H1 (cell line): ENCODE data around the gene DGKD. TPM values are rescaled to one million over a fixed set of nuclear protein-coding genes. Genes with fewer than 3 reads are reported as not detected.

Experiments
- CTCF ChIA-PET: fragments of 300-600 bp; sonication (Branson Sonifier 250); formaldehyde crosslinking; loops from one replicate; lab custom pipeline; 2021; ENCODE audit not compliant: partially characterized antibody; lab: Charles Lee
- POLR2A ChIA-PET: fragments of 300-600 bp; sonication (Branson Sonifier 250); formaldehyde crosslinking; loops from one replicate; lab custom pipeline; 2021; ENCODE audit warnings: inconsistent platforms; ENCODE audit not compliant: partially characterized antibody; lab: Charles Lee
- DNase-seq, 2 experiments: peaks; one replicate each; pipeline versions ENCODE4 v3.0.0 to v3.0.0-alpha.2; 2010 to 2022; ENCODE audit warnings: low spot score in 2 of 2, low read depth in 1 of 2, mixed read lengths in 1 of 2
- FAIRE-seq: peaks from 2 replicates; lab custom pipeline; 2011; peaks lifted over from hg19 to GRCh38; lab: Jason Lieb, UNC
- H2AFZ ChIP-seq: 2 replicates; pipeline ENCODE4 v1.8.1; 2012; ENCODE audit warnings: low read length, inconsistent platforms
- H2AK5ac ChIP-seq: 2 replicates; pipeline ENCODE4 v1.6.1; 2013; ENCODE audit warnings: low read depth, low read length
- H2BK120ac ChIP-seq: replicated peaks from 2 replicates; pipeline ENCODE3; 2013; ENCODE audit warnings: low read depth, low read length, inconsistent platforms
- H2BK12ac ChIP-seq: 2 replicates; pipeline ENCODE4 v1.6.1; 2013; ENCODE audit warnings: low read depth, low read length
- H2BK15ac ChIP-seq: 2 replicates; pipeline ENCODE4 v1.6.1; 2013; ENCODE audit warnings: low read length
- H2BK20ac ChIP-seq: 2 replicates; pipeline ENCODE4 v1.6.1; 2013; ENCODE audit warnings: low read length
- H2BK5ac ChIP-seq: 2 replicates; pipeline ENCODE4 v1.6.1; 2013; ENCODE audit warnings: low read depth, low read length
- H3K14ac ChIP-seq: 2 replicates; pipeline ENCODE4 v1.6.1; 2013; ENCODE audit warnings: inconsistent platforms; ENCODE audit not compliant: insufficient read length
- H3K18ac ChIP-seq: 2 replicates; pipeline ENCODE4 v1.6.1; 2013; ENCODE audit warnings: low read length; ENCODE audit errors: extremely low read depth
- H3K23ac ChIP-seq: 2 replicates; pipeline ENCODE4 v1.6.1; 2013; ENCODE audit warnings: inconsistent platforms; ENCODE audit not compliant: insufficient read length
- H3K23me2 ChIP-seq: 2 replicates; pipeline ENCODE4 v1.6.1; 2013; ENCODE audit warnings: low read depth, low read length
- H3K27ac ChIP-seq: 2 replicates; pipeline ENCODE4 v1.6.1; 2011; ENCODE audit warnings: low read depth, low read length, inconsistent platforms
- H3K27me3 ChIP-seq, 4 experiments: replicated peaks in 1 of 4; 1 replicate in 1 of 4; 2 replicates in 3 of 4; pipeline versions ENCODE4 v1.6.1 to v1.8.1; 2011 to 2013; ENCODE audit warnings: low read length in 3 of 4, mild to moderate bottlenecking in 3 of 4, inconsistent platforms in 2 of 4, mixed read lengths in 2 of 4, moderate library complexity in 1 of 4; ENCODE audit not compliant: control insufficient read depth in 3 of 4, insufficient read depth in 3 of 4; ENCODE audit errors: extremely low read depth in 1 of 4
- H3K36me3 ChIP-seq, 4 experiments: 2 replicates each; pipeline versions ENCODE4 v1.6.1 to v1.8.1; 2011 to 2013; ENCODE audit warnings: mild to moderate bottlenecking in 4 of 4, low read length in 3 of 4, moderate library complexity in 2 of 4, control low read depth in 1 of 4, inconsistent platforms in 1 of 4; ENCODE audit not compliant: insufficient read depth in 4 of 4, control insufficient read depth in 2 of 4
- H3K4ac ChIP-seq: replicated peaks from 2 replicates; pipeline ENCODE3; 2013; ENCODE audit warnings: low read length, low read depth, mixed read lengths, inconsistent platforms; ENCODE audit not compliant: insufficient read length
- H3K4me1 ChIP-seq, 4 experiments: replicated peaks in 1 of 4; 1 replicate in 1 of 4; 2 replicates in 3 of 4; pipeline versions ENCODE4 v1.6.1 to v1.8.1; 2011 to 2013; ENCODE audit warnings: low read length in 3 of 4, inconsistent platforms in 2 of 4, mixed read lengths in 1 of 4; ENCODE audit not compliant: insufficient read depth in 4 of 4, control insufficient read depth in 3 of 4
- H3K4me2 ChIP-seq, 2 experiments: 2 replicates each; pipeline versions ENCODE4 v1.6.1 to v1.8.1; 2011 to 2013; ENCODE audit warnings: low read depth in 2 of 2, low read length in 2 of 2, control low read depth in 1 of 2, inconsistent platforms in 1 of 2, mild to moderate bottlenecking in 1 of 2; ENCODE audit not compliant: insufficient read depth in 1 of 2
- H3K4me3 ChIP-seq, 4 experiments: fragments of 200-600, 300-600 bp in 1 of 4; sonication (generic), shearing (Covaris generic), sonication (Bioruptor Twin) in 1 of 4; 2 replicates each; pipeline versions ENCODE4 v1.5.1 to v1.8.1; 2011 to 2016; ENCODE audit warnings: low read length in 4 of 4, low read depth in 3 of 4, control low read depth in 2 of 4, inconsistent platforms in 2 of 4, mild to moderate bottlenecking in 2 of 4, mixed read lengths in 1 of 4, moderate library complexity in 1 of 4; ENCODE audit not compliant: insufficient read depth in 2 of 4; ENCODE audit errors: extremely low read depth in 1 of 4
- H3K56ac ChIP-seq: replicated peaks from 2 replicates; pipeline ENCODE3; 2013; ENCODE audit warnings: low read depth, mild to moderate bottlenecking, mixed read lengths, low read length, inconsistent platforms; ENCODE audit not compliant: insufficient read length
- H3K79me1 ChIP-seq: 2 replicates; pipeline ENCODE4 v1.6.1; 2013; ENCODE audit warnings: low read depth, low read length, control low read depth
- H3K79me2 ChIP-seq, 2 experiments: 2 replicates each; pipeline versions ENCODE4 v1.6.1 to v1.8.1; 2012 to 2013; ENCODE audit warnings: low read length in 2 of 2, mild to moderate bottlenecking in 2 of 2, inconsistent platforms in 1 of 2; ENCODE audit not compliant: insufficient read depth in 2 of 2, control insufficient read depth in 1 of 2
- H3K9ac ChIP-seq, 4 experiments: replicated peaks in 1 of 4; 1 replicate in 1 of 4; 2 replicates in 3 of 4; pipeline versions ENCODE4 v1.6.1 to v1.8.1; 2011 to 2013; ENCODE audit warnings: low read depth in 3 of 4, low read length in 3 of 4, control low read depth in 2 of 4, mild to moderate bottlenecking in 2 of 4, moderate library complexity in 2 of 4, inconsistent platforms in 1 of 4; ENCODE audit errors: extremely low read depth in 1 of 4
- H3K9me3 ChIP-seq, 2 experiments: 2 replicates each; pipeline versions ENCODE4 v1.6.1 to v1.8.1; 2012 to 2013; ENCODE audit warnings: mild to moderate bottlenecking in 2 of 2, moderate library complexity in 2 of 2, control low read depth in 1 of 2, inconsistent platforms in 1 of 2, low read depth in 1 of 2, low read length in 1 of 2, mixed read lengths in 1 of 2; ENCODE audit not compliant: insufficient read depth in 2 of 2
- H4K20me1 ChIP-seq, 2 experiments: replicated peaks in 1 of 2; 2 replicates each; pipeline versions ENCODE3 to v1.8.1; 2011 to 2013; ENCODE audit warnings: inconsistent platforms in 2 of 2, low read length in 2 of 2, mild to moderate bottlenecking in 1 of 2; ENCODE audit not compliant: insufficient read depth in 2 of 2, control insufficient read depth in 1 of 2
- H4K5ac ChIP-seq: 2 replicates; pipeline ENCODE4 v1.6.1; 2013; ENCODE audit warnings: low read length, low read depth, mixed read lengths, inconsistent platforms; ENCODE audit not compliant: insufficient read length
- H4K8ac ChIP-seq: 2 replicates; pipeline ENCODE4 v1.8.0; 2013; ENCODE audit warnings: mild to moderate bottlenecking, moderate library complexity, low read length, inconsistent platforms; ENCODE audit not compliant: insufficient read depth; ENCODE audit errors: extremely low read depth
- H4K91ac ChIP-seq: replicated peaks from 2 replicates; pipeline ENCODE3; 2013; ENCODE audit warnings: low read length, mixed read lengths, inconsistent platforms; ENCODE audit not compliant: insufficient read length
- JUN ChIP-seq: IDR thresholded peaks from 2 replicates; pipeline ENCODE4 v1.6.1; 2011; ENCODE audit warnings: low read depth, mild to moderate bottlenecking, improper control_type of control experiment, low read length
- KDM5A ChIP-seq: fragments of 200-600 bp; IDR thresholded peaks from 2 replicates; pipeline ENCODE4 v1.7.1; 2012; ENCODE audit warnings: mild to moderate bottlenecking, low read length, inconsistent platforms, mixed read lengths
- RBBP5 ChIP-seq: IDR thresholded peaks from 2 replicates; pipeline ENCODE4 v1.7.1; 2012; ENCODE audit warnings: low read depth, mild to moderate bottlenecking, inconsistent platforms, low read length, moderate library complexity, borderline replicate concordance
- WGBS, 2 experiments: shearing (Covaris generic) in 1 of 2; methylation state at CpG; one replicate each; pipeline versions ENCODE4 v1.1.6 to v1.1.7; 2013 to 2015; ENCODE audit warnings: low lambda C conversion rate in 2 of 2, mixed read lengths in 2 of 2, inconsistent platforms in 1 of 2, low coverage in 1 of 2, missing lambda C conversion rate in 1 of 2; ENCODE audit not compliant: insufficient replicate concordance in 2 of 2, insufficient coverage in 1 of 2, insufficient read length in 1 of 2; ENCODE audit errors: extremely low coverage in 1 of 2, missing lambda C conversion rate in 1 of 2; 5-methylcytosine and 5-hydroxymethylcytosine counted together
- polyA plus RNA-seq, 7 experiments: library from polyadenylated mRNA; depleted of rRNA in 3 of 7; stranded (reverse) in 5 of 7; unstranded in 2 of 7; fragments of >200 nt in 5 of 7; fragments of 200-250 nt in 2 of 7; gene quantifications; 1 replicate in 5 of 7; 2 replicates in 1 of 7; 4 replicates in 1 of 7; pipeline versions ENCODE4 v1.2.1 to v1.2.3, GENCODE V29; 2011 to 2013; ENCODE audit warnings: missing spikeins in 2 of 7, mixed read lengths in 2 of 7
- total RNA-seq: library from RNA; stranded (reverse); fragmentation: NEBNext Ultra II Directional; extraction: Animal tissue kit (Norgen Biotek cat#: 25700); gene quantifications from 2 replicates; pipeline ENCODE4 v1.2.1, GENCODE V29; 2021

Gene DGKD
- total and polyA plus RNA-seq, 2 of the 8 experiments (the other 6 are each of a cell fraction or from before 2014, with no cell fraction given): 7.7 to 30.9 TPM

DNA sequence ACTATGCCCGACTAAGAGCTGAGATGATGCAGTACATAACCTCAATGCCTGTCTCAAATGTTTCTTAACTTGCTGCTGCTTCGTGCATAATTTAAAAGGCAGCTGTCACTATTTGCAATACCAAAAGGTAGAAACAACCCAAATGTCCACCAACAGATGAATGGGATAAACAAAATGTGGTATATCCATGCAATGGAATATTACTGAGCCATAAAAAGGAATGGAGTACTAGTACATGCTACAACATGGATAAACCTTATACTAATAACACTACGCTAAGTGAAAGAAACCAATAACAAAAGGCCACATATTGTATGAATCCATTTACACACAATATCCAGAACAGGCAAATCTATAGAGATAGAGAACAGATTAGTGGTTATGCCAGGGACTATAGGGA, 13.0 kb upstream of the DGKD start:
- Histone ChIP-seq H3K27me3 (no peaks in the 10 kb centered on the region; a peak in 1 of 7 replicates), H3K23ac (no peak overlapping the region), H2BK12ac (no peak overlapping the region)

More for the DNA sequence above, 13.0 kb upstream of the DGKD start:
- Histone ChIP-seq H4K91ac (no peak overlapping the region), H2BK120ac (no peak overlapping the region), H3K27ac (no peak overlapping the region), H4K5ac (no peak overlapping the region), H3K14ac (no peak overlapping the region), H3K18ac (no peak overlapping the region), H2AFZ (no peak overlapping the region), H3K36me3 (no peaks in the 10 kb centered on the region), H3K9ac (no peak overlapping the region), H3K4ac (no peak overlapping the region), H3K79me1 (no peaks in the 10 kb centered on the region), H2AK5ac (no peak overlapping the region), H3K4me1 (no peaks in the 10 kb centered on the region), H2BK20ac (no peak overlapping the region), H2BK5ac (no peak overlapping the region), H3K4me2 (no peak overlapping the region), H3K23me2 (no peaks in the 10 kb centered on the region), H4K8ac (no peak overlapping the region), H3K9me3 (0 out of 4 replicates have a peak, but pooled peaks cover 0 to 4% of the 10 kb centered on the region in 2 experiments), H4K20me1 (no peaks in the 10 kb centered on the region), H3K56ac (no peak overlapping the region), H3K79me2 (no peaks in the 10 kb centered on the region), H3K4me3 (no peak overlapping the region), H2BK15ac (no peak overlapping the region)
- WGBS, 2 experiments: 97% methylated on average over 3 of the region's 3 CpGs; no CpG with 5 or more reads in 1 of the 2 experiments
- POLR2A ChIA-PET: no interaction called here
- TF ChIP-seq KDM5A (no peak), JUN (no peak), RBBP5 (no peak)
- DNase-seq: no peak
- CTCF ChIA-PET: interaction anchor here (1.3 to 2.6 kb wide), 2 partner anchors 12 to 102 kb away, joined by 3 to 8 read pairs; no protein-coding TSS in a partner anchor
- no peak for FAIRE-seq
